Measurements from ENCODE around the gene U2SURP.

DNA sequence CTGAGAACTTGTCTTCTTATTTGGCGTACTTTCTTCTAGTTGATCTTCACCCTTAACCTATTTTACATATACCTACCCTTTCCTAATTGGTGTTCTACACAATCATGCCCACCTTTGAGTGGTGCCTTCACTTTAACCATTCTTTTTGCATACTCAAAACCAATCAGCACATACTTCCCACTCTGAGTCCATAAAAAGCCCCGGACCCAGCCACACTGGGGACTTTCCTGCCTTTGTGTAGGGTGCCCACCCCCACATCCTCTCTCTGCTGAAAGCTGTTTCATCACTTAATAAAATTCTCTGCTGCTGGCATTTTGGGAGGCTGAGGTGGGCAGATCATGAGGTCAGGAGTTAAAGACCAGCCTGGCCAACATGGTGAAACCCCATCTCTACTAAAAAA, 102.3 kb downstream of the U2SURP start:
- TF ChIP-seq LEF1 (IDR thresholded peaks at IDR 0.05; ENCODE audit: borderline replicate concordance) (no peak), HDGF (IDR thresholded peaks at IDR 0.05; ENCODE audit: borderline replicate concordance) (no peak), ARNT (IDR thresholded peaks at IDR 0.05) (no peak), FOXM1 (IDR thresholded peaks at IDR 0.05; ENCODE audit: borderline replicate concordance) (no peak), FOXA1 (IDR thresholded peaks at IDR 0.05) (no peak), BHLHE40 (IDR thresholded peaks at IDR 0.05; ENCODE audit: borderline replicate concordance) (no peak), CTBP1 (IDR thresholded peaks at IDR 0.05; ENCODE audit: borderline replicate concordance) (no peak), ELF4 (IDR thresholded peaks at IDR 0.05) (no peak), TARDBP (IDR thresholded peaks at IDR 0.05) (no peak)

Data from HEK293T (cell line).